SKM-1 treated with dmso at 0.1 percent for 144 hours (cell line): ENCODE results near the gene MYCN.
"Not testable (repeated sequence)": the region's sequence is repeated elsewhere in the genome, so short reads cannot be mapped to it uniquely, and the experiment has no call there.

Source experiments
- DNase-seq: peaks from one replicate; lab custom pipeline; 2025; ENCODE audit not compliant: unreplicated experiment; lab: John Stamatoyannopoulos, UW

MYCN gene

DNA sequence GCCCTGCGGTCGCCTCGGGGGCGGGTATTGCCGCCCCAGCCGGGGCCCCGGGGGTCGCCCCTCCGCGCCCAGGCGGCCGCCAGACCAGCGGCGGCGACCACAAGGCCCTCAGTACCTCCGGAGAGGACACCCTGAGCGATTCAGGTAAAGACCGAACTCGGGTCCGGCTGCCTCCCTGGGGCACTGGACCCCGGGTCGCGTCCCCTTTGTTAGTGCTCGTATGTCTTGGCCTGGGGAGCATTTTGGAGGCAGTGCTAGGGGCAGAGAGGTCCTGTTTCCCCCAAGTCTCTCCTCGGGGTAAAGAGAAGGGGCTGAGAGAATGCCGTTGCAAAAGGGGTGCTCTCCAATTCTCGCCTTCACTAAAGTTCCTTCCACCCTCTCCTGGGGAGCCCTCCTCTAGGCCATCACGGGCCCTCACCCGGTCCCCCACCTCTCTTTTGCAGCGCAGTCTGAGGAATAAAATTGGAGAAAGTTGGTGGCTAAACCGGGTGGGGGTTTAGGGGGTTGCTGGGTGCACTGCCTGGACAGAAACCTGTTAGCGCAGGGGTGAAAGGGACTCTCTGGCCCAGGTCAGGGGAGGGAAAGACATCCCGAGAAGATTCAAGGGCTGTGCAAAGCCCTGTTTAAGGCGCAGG lies 2.5 kb downstream of the MYCN start:
- no peak for DNase-seq

DNA sequence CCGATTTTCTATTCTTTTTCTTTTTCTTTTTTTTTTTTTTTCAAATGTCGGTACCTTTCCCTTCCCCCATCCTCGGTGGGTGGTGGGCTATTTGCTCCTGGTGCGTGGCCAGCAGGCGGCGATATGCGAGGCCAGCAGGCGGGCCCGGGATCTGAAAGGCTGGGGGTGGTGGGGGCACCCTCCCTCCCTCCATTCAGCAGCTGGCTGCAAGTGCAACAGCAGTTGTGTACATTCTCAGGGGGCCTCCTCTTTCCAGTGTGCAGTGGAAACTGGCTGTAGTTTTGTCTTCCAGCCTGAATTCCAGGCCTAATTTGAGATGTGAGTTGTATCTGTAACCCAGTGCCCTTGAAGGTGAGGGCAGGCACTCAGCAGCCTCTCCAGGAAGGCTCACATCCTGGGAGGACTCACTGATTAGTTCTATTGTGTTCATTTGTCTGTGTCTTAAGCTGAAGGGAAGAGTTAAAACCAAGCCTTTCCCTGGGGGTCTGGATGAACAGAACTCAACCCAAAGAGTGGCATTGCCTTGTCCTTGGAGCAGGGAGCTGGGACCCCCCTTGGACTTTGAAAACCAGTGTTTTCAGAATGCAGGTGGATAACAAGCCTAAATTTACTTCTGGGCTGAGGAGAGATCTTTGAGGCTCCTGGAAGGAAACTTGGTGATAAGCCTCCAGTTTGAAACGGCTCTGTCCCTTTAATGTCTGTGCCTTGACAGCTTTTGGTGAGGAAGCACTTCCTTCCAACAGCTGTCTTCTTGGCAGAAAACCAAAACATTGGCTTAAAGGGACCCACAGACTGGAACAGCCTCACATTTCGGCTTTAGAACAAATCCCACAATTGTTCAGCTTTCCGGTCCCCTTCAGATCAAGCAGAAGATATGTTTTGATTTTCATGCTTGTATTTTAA lies 3.3 kb downstream of the MYCN start:
- no peak for DNase-seq

DNA sequence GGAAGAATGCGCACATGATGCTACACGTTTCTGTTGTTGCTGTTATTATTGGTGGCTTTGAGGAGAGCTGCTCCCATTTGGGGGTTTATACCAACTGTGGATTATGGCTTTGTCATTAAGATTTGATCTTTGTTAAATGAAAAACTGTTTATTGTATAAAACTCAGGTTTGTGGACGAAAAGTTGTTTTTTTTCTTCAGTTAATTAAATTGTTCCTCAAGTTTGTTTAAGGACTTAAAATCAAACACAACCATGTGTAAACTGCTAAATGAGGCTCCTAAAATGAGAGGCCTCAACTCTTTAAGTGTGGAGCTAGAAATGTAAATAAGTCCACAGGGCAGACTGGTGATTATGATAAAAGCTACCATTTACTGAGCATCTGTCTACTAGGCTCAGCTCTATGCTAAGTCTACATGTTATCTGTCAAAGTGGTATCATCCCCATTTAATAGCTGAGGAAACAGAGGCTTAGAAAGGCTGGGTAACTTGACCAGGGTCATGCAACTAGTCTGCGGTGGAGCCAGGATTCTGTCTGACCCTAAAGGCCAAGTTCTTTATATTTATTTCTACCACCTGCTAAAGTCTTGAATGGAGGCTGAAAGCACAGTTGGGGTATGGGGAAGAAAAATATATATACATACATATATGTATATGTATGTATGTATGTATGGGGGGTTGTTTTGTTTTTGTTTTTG lies 4.1 kb downstream of the MYCN start:
- no peak for DNase-seq

DNA sequence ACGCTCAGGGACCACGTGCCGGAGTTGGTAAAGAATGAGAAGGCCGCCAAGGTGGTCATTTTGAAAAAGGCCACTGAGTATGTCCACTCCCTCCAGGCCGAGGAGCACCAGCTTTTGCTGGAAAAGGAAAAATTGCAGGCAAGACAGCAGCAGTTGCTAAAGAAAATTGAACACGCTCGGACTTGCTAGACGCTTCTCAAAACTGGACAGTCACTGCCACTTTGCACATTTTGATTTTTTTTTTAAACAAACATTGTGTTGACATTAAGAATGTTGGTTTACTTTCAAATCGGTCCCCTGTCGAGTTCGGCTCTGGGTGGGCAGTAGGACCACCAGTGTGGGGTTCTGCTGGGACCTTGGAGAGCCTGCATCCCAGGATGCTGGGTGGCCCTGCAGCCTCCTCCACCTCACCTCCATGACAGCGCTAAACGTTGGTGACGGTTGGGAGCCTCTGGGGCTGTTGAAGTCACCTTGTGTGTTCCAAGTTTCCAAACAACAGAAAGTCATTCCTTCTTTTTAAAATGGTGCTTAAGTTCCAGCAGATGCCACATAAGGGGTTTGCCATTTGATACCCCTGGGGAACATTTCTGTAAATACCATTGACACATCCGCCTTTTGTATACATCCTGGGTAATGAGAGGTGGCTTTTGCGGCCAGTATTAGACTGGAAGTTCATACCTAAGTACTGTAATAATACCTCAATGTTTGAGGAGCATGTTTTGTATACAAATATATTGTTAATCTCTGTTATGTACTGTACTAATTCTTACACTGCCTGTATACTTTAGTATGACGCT lies 5.8 kb downstream of the MYCN start:
- no peak for DNase-seq

DNA sequence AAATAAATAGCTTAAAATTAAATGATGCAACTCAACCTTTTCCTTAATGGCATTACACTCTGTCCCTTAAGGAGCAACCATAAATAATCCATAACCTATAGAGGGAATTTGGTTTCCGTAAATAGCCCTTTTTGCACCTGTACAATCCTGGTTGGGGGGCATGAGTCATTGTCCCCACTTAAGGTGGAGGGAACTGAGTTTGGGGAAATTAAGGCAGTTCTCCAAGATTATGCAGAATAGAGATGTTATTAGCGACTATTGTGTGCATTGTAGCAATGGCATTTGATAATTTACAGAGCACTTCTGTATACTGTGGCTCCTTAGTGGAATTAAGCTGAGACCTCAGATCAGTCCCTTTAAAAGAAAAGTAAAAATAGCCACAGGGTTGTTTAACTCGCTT lies 6.6 kb downstream of the MYCN start:
- DNase-seq, result no peak

DNA sequence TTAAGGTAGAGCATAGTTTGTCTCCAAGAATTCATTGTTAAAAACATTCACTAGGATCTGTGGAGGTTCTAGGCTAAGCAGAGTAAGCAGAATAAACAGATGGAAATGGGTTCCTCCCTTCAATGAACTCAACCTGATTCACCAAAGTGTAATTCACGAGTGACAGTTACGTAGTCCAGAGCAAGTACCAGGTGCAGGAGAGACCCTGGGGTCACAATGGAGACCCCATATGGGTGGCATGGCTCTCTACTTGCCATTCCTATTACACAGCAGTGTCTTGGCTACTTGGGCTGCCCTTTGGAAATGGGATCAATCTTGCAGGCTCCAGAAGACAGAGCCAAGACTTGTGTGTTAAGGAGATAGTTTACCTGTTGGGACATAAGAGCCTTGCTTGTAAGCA lies 7.1 kb downstream of the MYCN start:
- no peak for DNase-seq

DNA sequence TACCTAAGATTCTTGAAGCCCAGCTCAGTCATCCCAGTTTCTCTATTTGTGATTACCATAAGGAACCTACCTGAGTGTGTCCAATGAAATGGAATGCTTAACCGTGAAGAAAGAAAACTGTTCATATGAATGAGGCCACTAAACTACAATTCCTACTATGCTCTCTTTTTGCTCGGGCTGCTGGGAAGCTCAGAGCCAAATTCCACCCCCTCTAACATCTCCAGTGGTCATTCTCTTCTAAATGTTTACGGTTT lies 8.3 kb downstream of the MYCN start:
- no peak for DNase-seq

DNA sequence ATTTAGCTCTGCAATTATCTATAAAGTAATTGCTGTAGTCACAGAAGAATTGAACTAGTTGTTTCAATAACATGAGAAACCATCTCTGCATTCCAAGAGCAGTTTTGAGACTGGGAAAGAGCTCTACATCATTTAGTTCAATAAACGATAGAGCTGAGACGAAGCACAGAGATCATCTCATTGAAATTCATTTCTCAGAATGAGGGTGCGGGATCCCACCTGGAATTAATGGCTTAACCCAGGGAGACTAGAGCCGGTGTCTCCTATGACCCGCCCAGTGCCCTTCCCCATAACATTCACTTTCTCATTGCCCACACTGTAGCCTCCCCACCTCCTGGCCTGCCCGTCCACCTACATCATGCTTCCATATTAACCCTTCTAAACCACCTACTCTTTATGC lies 8.8 kb downstream of the MYCN start:
- no peak for DNase-seq

DNA sequence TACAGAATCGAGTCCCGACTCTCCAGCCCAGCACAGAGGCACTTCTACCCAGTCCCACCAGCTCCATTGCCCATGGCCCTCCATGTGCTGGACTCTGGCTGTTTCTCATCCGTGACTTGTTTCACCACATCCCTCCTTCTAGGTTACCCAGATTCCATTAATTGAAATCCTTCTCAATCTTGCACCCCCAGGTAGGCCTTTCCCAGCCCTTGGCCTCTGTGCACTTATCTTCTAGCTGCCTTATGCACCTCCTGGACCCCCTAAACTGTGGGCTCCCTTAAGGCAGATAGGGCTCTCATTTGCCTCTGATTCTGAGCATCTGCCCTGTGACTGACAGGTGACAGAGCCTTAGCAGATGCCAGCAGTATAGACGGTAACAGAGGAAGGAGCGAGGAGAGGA lies 9.2 kb downstream of the MYCN start:
- DNase-seq, result no peak

DNA sequence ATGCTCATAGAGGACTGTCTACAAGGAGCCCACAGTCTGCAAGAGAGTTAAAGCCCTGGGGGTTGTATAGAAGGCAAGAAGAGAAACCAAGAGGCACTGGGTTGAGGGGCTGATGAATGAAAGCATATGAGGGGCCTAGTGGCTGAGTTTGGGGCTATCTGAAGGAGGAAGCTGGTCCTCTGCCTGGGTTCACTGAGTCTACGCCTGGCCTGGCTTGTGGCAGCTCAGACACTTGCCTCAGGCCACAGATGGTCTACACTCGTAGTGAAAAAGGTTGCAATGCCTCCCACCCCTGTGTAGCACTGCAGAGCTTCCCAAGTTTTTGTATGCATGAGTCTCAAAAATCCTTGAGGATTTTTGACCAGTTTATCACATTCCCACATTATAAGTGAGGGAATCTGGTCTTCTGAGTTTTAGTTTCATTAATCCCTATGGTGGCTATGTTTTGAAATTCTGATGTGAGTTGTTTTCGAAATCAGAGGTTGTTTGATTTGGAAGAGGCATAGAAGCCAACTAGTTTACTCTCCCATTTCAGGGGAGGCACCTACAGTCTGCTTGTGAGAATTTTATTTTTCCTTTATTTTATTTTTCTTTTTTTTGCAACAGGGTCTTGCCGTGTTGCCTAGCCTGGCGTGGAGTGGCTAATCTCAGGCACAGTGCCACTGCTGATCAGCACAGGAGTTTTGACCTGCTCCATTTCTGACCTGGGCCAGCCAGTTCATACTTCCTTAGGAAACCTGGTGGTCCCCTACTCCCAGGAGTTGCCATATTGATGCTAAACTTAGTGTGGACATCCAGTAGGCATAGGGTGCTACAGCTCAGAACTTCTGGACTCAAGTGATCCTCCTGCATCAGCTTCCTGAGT lies 10.0 kb downstream of the MYCN start:
- no peak for DNase-seq

DNA sequence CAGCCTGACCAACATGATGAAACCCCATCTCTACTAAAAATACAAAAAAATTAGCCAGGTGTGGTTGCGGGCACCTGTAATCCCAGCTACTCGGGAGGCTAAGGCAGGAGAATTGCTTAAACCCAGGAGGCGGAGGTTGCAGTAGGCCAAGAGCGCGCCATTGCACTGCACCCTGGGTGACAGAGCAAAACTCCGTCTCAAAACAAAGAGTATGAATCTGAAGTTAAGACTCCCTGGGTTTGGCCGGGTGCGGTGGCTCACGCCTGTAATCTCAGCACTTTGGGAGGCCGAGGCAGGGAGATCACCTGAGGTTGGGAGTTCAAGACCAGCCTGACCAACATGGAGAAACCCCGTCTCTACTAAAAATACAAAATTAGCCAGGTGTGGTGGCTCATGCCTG lies 11.6 kb downstream of the MYCN start:
- not testable (repeated sequence) for DNase-seq

DNA sequence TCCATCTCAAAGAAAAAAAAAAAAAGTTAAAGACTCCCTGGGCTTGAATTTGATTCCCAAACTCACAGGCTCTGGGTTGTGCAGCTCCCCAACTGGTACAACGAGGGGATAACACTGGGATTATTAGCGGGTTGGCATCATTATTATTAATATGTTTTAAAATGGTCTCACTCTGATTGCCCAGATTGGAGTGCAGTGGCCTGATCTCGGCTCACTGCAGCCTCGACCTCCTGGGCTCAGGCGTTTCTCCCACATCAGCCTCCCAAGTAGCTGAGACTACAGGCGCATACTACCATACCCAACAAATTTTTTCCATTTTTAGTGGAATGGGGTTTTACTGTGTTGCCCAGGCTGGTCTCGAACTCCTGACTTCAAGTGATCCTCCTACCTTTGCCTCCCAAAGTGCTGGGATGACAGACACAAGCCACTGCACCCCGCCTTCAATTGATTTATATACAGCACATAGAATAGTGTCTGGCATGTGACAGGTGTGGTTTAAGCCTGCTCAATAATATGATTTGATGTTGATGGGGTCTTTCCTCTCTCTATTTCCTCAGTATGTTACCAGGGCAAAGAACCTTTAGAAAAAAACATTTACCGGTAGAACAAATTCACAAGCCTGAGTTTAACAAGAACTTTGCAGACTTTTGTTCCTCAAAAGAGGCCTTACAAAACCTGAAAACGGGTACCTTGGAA lies 12.2 kb downstream of the MYCN start:
- DNase-seq, result no peak

DNA sequence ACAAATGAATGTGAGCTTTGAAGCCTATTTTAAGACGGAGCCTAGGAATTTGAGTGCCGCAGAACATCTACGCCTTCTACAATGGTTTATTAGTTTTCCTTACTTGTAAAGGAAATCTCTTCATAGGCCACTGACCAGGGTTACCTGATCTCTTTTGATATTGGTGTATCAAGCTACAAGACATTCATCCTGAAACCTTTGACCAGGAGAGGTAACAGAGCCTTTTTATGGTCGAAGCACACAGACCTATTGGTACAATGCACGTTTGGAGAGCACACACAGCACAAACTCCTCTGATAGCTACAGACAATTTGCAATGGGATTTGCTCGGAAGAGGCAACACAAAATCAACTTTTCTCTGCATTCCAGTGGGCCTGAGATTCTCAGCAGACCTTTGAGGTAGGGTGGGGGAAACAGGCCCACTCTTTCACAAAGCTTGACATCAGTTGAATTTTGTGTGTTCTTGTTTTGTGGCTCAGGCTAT lies 12.8 kb downstream of the MYCN start:
- no peak for DNase-seq

DNA sequence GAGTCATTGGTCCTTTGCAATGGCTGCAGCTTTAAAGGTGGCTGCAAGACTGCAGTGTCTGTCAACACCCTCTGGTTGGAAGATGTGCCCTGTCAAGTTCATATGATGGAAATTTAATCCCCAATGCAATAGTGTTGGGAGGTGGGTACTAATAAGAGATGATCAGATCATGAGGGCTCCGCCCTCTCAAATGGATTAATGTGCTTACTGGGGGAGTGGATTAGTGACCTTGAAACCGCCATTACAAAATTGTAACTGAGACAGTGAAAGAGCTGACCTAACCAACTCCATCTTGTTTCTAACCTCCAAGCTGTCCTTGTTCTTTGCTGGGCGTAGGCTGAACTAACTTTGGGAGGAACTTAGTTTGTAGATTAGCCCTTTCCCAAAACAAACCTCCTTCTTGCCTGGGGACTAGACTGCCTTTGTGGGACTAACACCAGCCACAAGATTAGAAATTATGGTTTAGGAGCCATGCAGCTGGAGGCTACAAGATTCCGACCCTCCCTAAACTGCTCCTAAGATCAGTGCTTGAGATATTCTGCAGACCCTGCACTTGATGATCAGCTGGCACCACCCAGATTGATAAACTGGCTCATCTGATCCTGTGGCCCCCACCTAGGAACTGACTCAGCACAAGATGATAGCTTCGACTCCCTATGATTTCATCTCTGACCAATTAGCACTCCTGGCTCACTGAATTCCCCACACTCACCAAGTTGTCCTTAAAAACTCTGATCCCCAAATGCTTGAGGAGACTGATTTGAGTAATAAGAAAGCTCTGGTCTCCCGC lies 13.7 kb downstream of the MYCN start:
- no peak for DNase-seq

DNA sequence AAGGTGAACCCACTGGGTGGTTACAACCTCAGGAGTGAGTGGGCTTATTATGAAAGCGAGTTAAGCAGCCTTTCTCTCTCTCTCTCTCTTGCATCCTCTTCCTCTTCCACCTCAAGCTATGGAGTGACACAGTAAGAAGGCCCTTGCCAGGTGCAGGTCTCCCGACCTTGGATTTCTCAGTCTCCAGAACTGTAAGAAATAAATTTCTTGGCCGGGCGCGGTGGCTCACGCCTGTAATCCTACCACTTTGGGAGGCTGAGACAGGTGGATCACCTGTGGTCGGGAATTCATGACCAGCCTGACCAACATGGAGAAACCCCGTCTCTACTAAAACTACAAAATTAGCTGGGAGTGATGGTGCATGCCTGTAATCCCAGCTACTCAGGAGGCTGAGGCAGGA lies 14.4 kb downstream of the MYCN start:
- no peak for DNase-seq

DNA sequence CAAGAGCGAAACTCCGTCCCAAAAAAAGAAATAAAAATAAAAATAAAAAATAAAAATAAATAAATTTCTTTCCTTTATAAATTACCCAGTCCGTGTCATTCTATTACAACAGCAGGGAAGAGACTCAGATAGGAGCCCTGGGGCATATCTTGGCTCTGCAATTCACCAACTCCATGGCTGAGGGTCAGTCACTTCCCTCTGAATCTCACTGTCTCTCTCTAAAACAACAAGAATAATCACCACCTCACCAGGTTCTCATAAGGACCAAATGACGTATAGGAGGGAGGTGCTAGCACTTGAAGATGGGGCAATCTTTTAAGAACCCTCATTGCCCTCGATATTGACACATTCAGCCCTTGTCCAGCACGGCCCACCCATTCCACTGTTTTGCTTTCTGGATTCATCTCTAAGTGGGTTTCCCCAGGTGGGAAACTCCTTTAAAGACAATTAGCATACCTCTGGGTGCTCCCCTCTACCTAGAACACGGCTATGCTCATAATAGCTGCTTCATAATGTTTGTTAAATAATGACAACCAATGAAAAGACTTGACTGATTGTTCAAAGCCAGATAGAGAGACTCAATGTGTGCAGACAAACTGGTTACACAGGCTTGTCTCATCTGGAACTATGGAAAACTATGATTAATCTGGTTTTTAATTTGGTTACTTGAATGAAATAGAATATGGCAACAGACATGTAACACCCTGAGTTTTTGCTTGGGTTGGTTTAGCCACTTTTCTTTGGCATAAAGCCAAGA lies 15.1 kb downstream of the MYCN start:
- DNase-seq, result no peak

DNA sequence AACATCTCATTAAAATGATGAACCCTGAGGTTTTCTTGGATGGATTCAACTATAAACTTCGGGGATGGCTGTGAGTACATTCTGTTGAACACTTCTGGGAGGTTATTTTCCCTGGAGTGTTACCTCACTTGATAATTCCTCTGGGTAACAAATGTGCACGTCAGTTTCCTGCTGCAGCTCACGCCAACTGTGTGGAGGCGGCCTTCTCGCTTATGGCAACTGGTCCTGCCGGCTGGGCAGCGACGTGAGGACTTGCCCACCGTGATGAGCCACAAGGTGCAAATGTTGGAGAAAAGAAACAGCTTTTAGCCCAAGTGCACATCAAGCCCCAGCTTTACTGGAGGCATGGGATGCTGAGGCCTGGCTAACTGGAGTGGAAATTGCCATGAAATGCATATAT lies 15.9 kb downstream of the MYCN start:
- DNase-seq, result no peak
